Measurements from ENCODE around the gene CCNL1.

CCNL1 gene

DNA sequence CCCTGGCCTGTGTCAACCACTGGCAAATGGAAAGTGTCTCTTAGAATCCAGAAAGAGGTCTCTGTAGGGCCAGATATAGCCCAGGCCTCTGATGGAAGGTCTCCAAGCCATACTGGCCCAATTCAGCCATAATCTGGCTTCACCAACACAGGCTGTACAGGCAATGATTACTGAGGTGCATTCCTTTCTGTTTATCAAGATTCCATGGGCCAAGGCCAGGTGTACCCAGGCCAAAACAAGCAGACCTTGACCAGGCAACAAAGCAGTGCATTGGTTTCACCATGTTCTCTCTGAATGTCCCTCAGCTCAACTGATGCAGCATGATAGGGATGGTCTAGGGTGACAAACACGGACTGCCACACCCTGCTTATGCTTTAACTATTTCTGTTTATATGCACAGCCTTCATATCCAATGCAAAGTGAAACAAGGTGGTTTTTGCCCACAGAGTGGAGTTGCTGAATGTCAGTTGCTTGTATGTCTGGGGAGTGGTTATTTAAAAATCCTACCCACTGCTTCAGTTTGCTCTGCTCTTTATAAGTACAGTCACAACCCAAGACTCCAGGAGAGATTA is 25.2 kb downstream of the CCNL1 start:
- H3K9ac ChIP-seq (ENCODE audit: low read depth, low read length, poor library complexity, severe bottlenecking): no peak overlapping the region

DNA sequence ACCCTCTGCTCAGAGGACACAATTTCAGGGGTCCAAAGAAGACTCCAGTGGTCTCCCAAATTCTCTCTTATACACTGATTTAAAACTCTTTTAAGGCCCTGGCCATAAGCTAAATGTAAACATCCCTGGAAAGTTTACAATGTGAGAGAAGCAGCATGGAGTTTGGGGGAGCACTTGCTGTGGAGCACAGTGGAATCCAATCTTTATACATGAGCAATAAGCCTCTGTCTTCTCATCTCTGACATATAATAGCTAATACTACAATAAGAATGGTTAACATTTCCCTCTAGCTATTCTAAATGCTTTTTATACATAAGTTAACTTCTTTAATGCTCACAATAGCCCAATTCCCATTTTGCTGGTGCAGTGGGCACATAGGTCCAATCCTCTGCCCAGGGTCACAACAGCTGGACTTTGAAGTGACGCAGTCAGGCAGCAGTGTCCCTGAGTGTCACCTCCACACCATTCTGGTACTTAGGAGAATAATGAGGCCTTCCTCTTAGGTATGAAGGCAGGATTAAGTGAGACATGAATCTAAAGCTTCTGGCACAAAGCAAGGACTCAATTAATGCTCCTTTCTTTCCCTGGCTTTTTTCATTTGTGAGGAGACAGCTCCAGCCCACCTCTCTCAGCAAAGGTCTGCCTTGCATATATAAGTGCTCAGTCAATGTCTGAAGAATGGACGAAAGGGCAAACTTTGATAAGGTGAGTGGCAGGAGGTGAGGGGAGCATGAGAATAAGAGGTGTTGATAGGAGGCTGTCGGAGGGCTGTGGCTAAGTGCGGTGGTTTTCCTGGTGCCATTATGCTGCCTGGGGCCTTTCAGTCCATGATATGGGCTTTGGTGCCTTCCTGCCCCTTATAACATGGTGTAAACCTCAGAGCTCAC is 26.3 kb downstream of the CCNL1 start:
- no peaks in the 10 kb centered on the region for H3K27me3 ChIP-seq (ENCODE audit: insufficient read depth, low read length, poor library complexity, severe bottlenecking)
- peaks cover 14% of the 10 kb centered on the region for H3K4me1 ChIP-seq (ENCODE audit: insufficient read depth, low read length, poor library complexity, severe bottlenecking)
- no peak overlapping the region for H3K4me2 ChIP-seq (ENCODE audit: low read depth, low read length, poor library complexity, severe bottlenecking)
- no peak overlapping the region for H3K4me3 ChIP-seq (ENCODE audit: low read length, poor library complexity, severe bottlenecking)
- H4K20me1 ChIP-seq (ENCODE audit: insufficient read depth, low read length, poor library complexity, severe bottlenecking): no peaks in the 10 kb centered on the region
- no peaks in the 10 kb centered on the region for H3K9me3 ChIP-seq (ENCODE audit: insufficient read depth, low read depth, low read length)
- TF ChIP-seq, protein P1, sequence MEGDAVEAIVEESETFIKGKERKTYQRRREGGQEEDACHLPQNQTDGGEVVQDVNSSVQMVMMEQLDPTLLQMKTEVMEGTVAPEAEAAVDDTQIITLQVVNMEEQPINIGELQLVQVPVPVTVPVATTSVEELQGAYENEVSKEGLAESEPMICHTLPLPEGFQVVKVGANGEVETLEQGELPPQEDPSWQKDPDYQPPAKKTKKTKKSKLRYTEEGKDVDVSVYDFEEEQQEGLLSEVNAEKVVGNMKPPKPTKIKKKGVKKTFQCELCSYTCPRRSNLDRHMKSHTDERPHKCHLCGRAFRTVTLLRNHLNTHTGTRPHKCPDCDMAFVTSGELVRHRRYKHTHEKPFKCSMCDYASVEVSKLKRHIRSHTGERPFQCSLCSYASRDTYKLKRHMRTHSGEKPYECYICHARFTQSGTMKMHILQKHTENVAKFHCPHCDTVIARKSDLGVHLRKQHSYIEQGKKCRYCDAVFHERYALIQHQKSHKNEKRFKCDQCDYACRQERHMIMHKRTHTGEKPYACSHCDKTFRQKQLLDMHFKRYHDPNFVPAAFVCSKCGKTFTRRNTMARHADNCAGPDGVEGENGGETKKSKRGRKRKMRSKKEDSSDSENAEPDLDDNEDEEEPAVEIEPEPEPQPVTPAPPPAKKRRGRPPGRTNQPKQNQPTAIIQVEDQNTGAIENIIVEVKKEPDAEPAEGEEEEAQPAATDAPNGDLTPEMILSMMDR (conservative IDR thresholded peaks at IDR 0.05; ENCODE audit: low read length): no peak
- no peak for TF ChIP-seq EZH2phosphoT487 (IDR thresholded peaks at IDR 0.05; ENCODE audit: borderline replicate concordance)
- no peak overlapping the region for H2AFZ ChIP-seq (ENCODE audit: low read length)
- no peaks in the 10 kb centered on the region for H3F3A ChIP-seq (ENCODE audit: low read depth)
- H3K36me3 ChIP-seq (ENCODE audit: insufficient read depth, low read length): no peaks in the 10 kb centered on the region
- H3K79me2 ChIP-seq (ENCODE audit: insufficient read depth, low read length): no peaks in the 10 kb centered on the region
- no peak overlapping the region for H3K9ac ChIP-seq (ENCODE audit: low read depth, low read length, poor library complexity, severe bottlenecking)
- no peaks in the 10 kb centered on the region for H3K9me2 ChIP-seq (replicated peaks; ENCODE audit: low read depth, low read length)

More for the DNA sequence above, 25.2 kb downstream of the CCNL1 start:
- H3K9me3 ChIP-seq (ENCODE audit: insufficient read depth, low read depth, low read length): no peaks in the 10 kb centered on the region
- no peaks in the 10 kb centered on the region for H3K36me3 ChIP-seq (ENCODE audit: insufficient read depth, low read length)
- H3F3A ChIP-seq (ENCODE audit: low read depth): no peaks in the 10 kb centered on the region
- no peak overlapping the region for H3K4me2 ChIP-seq (ENCODE audit: low read depth, low read length, poor library complexity, severe bottlenecking)
- H3K27me3 ChIP-seq (ENCODE audit: insufficient read depth, low read length, poor library complexity, severe bottlenecking): no peaks in the 10 kb centered on the region
- H3K79me2 ChIP-seq (ENCODE audit: insufficient read depth, low read length): no peaks in the 10 kb centered on the region
- H2AFZ ChIP-seq (ENCODE audit: low read length): no peak overlapping the region
- H3K4me1 ChIP-seq (ENCODE audit: insufficient read depth, low read length, poor library complexity, severe bottlenecking): peaks cover 4% of the 10 kb centered on the region
- H4K20me1 ChIP-seq (ENCODE audit: insufficient read depth, low read length, poor library complexity, severe bottlenecking): no peaks in the 10 kb centered on the region
- H3K9me2 ChIP-seq (replicated peaks; ENCODE audit: low read depth, low read length): no peaks in the 10 kb centered on the region
- H3K4me3 ChIP-seq (ENCODE audit: low read length, poor library complexity, severe bottlenecking): no peak overlapping the region
- TF ChIP-seq EZH2phosphoT487 (IDR thresholded peaks at IDR 0.05; ENCODE audit: borderline replicate concordance): no peak
- TF ChIP-seq, protein P1 (conservative IDR thresholded peaks at IDR 0.05; ENCODE audit: low read length): no peak

DNA sequence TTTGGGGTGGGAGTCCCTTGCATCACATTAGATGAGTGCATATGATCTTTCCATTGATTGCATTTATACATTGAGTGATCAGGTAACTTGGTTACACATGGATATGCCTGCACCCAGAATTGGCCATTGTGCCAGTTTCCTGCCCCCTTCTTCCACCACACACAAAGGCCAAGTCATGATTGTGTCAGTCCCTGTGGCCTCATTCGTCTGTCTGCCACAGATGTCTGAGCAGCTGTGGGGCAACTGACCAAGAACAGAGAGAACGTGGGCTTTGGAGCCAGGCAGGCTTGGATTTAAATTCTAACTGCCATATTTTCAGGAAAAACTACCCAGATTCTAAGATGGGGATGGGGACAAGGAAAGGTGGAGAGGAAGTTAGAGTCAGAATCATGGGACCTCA is 27.0 kb downstream of the CCNL1 start:
- Histone ChIP-seq H4K20me1 (ENCODE audit: insufficient read depth, low read length, poor library complexity, severe bottlenecking) (no peaks in the 10 kb centered on the region), H3K4me1 (ENCODE audit: insufficient read depth, low read length, poor library complexity, severe bottlenecking) (peaks cover 21% of the 10 kb centered on the region), H2AFZ (ENCODE audit: low read length) (no peak overlapping the region), H3K9me2 (replicated peaks; ENCODE audit: low read depth, low read length) (no peaks in the 10 kb centered on the region), H3F3A (ENCODE audit: low read depth) (no peaks in the 10 kb centered on the region), H3K4me3 (ENCODE audit: low read length, poor library complexity, severe bottlenecking) (no peak overlapping the region), H3K27me3 (ENCODE audit: insufficient read depth, low read length, poor library complexity, severe bottlenecking) (no peaks in the 10 kb centered on the region), H3K4me2 (ENCODE audit: low read depth, low read length, poor library complexity, severe bottlenecking) (no peak overlapping the region), H3K36me3 (ENCODE audit: insufficient read depth, low read length) (no peaks in the 10 kb centered on the region), H3K9me3 (ENCODE audit: insufficient read depth, low read depth, low read length) (no peaks in the 10 kb centered on the region), H3K79me2 (ENCODE audit: insufficient read depth, low read length) (no peaks in the 10 kb centered on the region), H3K9ac (ENCODE audit: low read depth, low read length, poor library complexity, severe bottlenecking) (no peak overlapping the region)
- no peak for TF ChIP-seq EZH2phosphoT487 (IDR thresholded peaks at IDR 0.05; ENCODE audit: borderline replicate concordance)
- TF ChIP-seq, protein P1 (conservative IDR thresholded peaks at IDR 0.05; ENCODE audit: low read length): no peak

All from Loucy (cell line).